Endothelial cell of umbilical vein (primary cell): ENCODE results near the gene CNIH1. TPM values are rescaled to one million over a fixed set of nuclear protein-coding genes. Genes with fewer than 3 reads are reported as not detected.

Experiments
- BruUV-seq: library from RNA; stranded (reverse); fragments of 400-500 nt; replicated peaks from 2 replicates; lab custom pipeline; 2021; lab: Mats Ljungman, UMichigan
- CTCF ChIA-PET: fragments of 300-600, 350-600 bp; sonication (Branson Sonifier 250); formaldehyde crosslinking; loops from one replicate; lab custom pipeline; 2021; ENCODE audit warnings: antibody characterized with exemption, inconsistent platforms; lab: Charles Lee
- POLR2A ChIA-PET: fragments of 300-600, 350-600 bp; sonication (Branson Sonifier 250); formaldehyde crosslinking; loops from one replicate; lab custom pipeline; 2021; ENCODE audit warnings: antibody characterized with exemption, inconsistent platforms; lab: Charles Lee
- DNase-seq: peaks from one replicate; pipeline ENCODE4 v3.0.0-alpha.2; 2011; ENCODE audit warnings: low read depth, low spot score
- FAIRE-seq: peaks from 2 replicates; lab custom pipeline; 2011; peaks lifted over from hg19 to GRCh38; lab: Jason Lieb, UNC
- H2AFZ ChIP-seq: 2 replicates; pipeline ENCODE4 v1.6.0; 2012; ENCODE audit warnings: low read depth, low read length, control low read depth, inconsistent platforms
- H3K27ac ChIP-seq: 2 replicates; pipeline ENCODE4 v1.5.1; 2011; ENCODE audit warnings: low read depth, mild to moderate bottlenecking, control low read depth, low read length, moderate library complexity; ENCODE audit not compliant: insufficient read depth
- H3K27me3 ChIP-seq, 2 experiments: 2 replicates each; pipeline versions ENCODE4 v1.6.0 to v1.6.1; 2011; ENCODE audit warnings: low read length in 2 of 2, mixed read lengths in 1 of 2; ENCODE audit not compliant: control insufficient read depth in 2 of 2, insufficient read depth in 2 of 2
- H3K36me3 ChIP-seq, 2 experiments: 2 replicates in 1 of 2; 3 replicates in 1 of 2; pipeline ENCODE4 v1.5.1; 2011; ENCODE audit warnings: low read length in 2 of 2, mild to moderate bottlenecking in 1 of 2, moderate library complexity in 1 of 2; ENCODE audit not compliant: control insufficient read depth in 2 of 2, insufficient read depth in 2 of 2; ENCODE audit errors: extremely low read depth in 1 of 2
- H3K4me1 ChIP-seq: 3 replicates; pipeline ENCODE4 v1.5.1; 2011; ENCODE audit warnings: mild to moderate bottlenecking, low read length; ENCODE audit not compliant: control insufficient read depth, insufficient read depth; ENCODE audit errors: extremely low read depth
- H3K4me2 ChIP-seq: 2 replicates; pipeline ENCODE4 v1.6.1; 2011; ENCODE audit warnings: low read length, control low read depth, mixed read lengths; ENCODE audit not compliant: insufficient read depth
- H3K4me3 ChIP-seq, 3 experiments: fragments of 200-600 bp in 1 of 3; sonication (generic), shearing (Covaris generic) in 1 of 3; replicated peaks in 1 of 3; 2 replicates each; pipeline ENCODE4 v1.5.1; 2011 to 2016; ENCODE audit warnings: control low read depth in 3 of 3, low read length in 3 of 3, mild to moderate bottlenecking in 2 of 3, inconsistent platforms in 1 of 3, low read depth in 1 of 3, moderate library complexity in 1 of 3; ENCODE audit not compliant: insufficient read depth in 1 of 3
- H3K79me2 ChIP-seq: 2 replicates; pipeline ENCODE4 v1.6.0; 2012; ENCODE audit warnings: low read length, inconsistent platforms; ENCODE audit not compliant: control insufficient read depth, insufficient read depth
- H3K9ac ChIP-seq: replicated peaks from 2 replicates; pipeline ENCODE3; 2011; ENCODE audit warnings: low read length, control low read depth; ENCODE audit not compliant: insufficient read depth; ENCODE audit errors: extremely low read depth
- H3K9me1 ChIP-seq: replicated peaks from 3 replicates; pipeline ENCODE4 v1.6.0; 2011; ENCODE audit warnings: mild to moderate bottlenecking, low read length; ENCODE audit not compliant: control insufficient read depth, insufficient read depth; ENCODE audit errors: extremely low read depth
- H3K9me3 ChIP-seq: replicated peaks from 2 replicates; pipeline ENCODE4 v1.5.1; 2012; ENCODE audit warnings: low read length, inconsistent platforms; ENCODE audit not compliant: control insufficient read depth, insufficient read depth
- H4K20me1 ChIP-seq: replicated peaks from 2 replicates; pipeline ENCODE3; 2011; ENCODE audit warnings: mild to moderate bottlenecking, low read length; ENCODE audit not compliant: control insufficient read depth, insufficient read depth; ENCODE audit errors: extremely low read depth
- EZH2 ChIP-seq: IDR thresholded peaks from 2 replicates; pipeline ENCODE4 v1.6.1; 2012; ENCODE audit warnings: borderline replicate concordance, low read depth, mild to moderate bottlenecking, moderate library complexity, low read length, inconsistent platforms; ENCODE audit not compliant: severe bottlenecking
- FOS ChIP-seq: IDR thresholded peaks from 2 replicates; pipeline ENCODE4 v1.6.1; 2011; ENCODE audit warnings: mild to moderate bottlenecking, low read length, moderate library complexity, borderline replicate concordance; ENCODE audit not compliant: insufficient read depth
- GATA2 ChIP-seq: IDR thresholded peaks from 2 replicates; pipeline ENCODE4 v1.7.0; 2011; ENCODE audit warnings: low read depth, mild to moderate bottlenecking, moderate library complexity, mixed read lengths, low read length; ENCODE audit not compliant: insufficient read length, insufficient read depth
- JUN ChIP-seq: IDR thresholded peaks from 2 replicates; pipeline ENCODE4 v1.6.1; 2011; ENCODE audit warnings: borderline replicate concordance, low read depth; ENCODE audit not compliant: insufficient read length, insufficient read depth
- MYC ChIP-seq: IDR thresholded peaks from one replicate; pipeline ENCODE4 v1.6.1; 2011; ENCODE audit warnings: mild to moderate bottlenecking, low read depth, low read length
- POLR2A ChIP-seq: IDR thresholded peaks from 2 replicates; pipeline ENCODE4 v1.6.1; 2012; ENCODE audit warnings: low read depth, mild to moderate bottlenecking, control low read depth, low read length
- POLR2AphosphoS5 ChIP-seq: IDR thresholded peaks from 2 replicates; pipeline ENCODE4 v1.6.1; 2012; ENCODE audit warnings: low read depth, mild to moderate bottlenecking, control low read depth, low read length, moderate library complexity; ENCODE audit not compliant: insufficient read depth
- dilution Hi-C: fragments of 300-500 bp; cut with MboI; formaldehyde crosslinking; loops from one replicate; pipeline ENCODE4 v1.15.0; 2019; ENCODE audit warnings: low sequenced_read_pairs; ENCODE audit not compliant: extremely low pct_ligation_motif_present
- intact Hi-C: fragments of 100-400 bp; cut with micrococcal nuclease; formaldehyde crosslinking; loops from one replicate; pipeline ENCODE4 v1.10.0; 2022
- polyA plus RNA-seq, 4 experiments: library from polyadenylated mRNA; depleted of rRNA in 3 of 4; stranded (reverse) in 3 of 4; unstranded in 1 of 4; fragments of >200 nt; gene quantifications; 2 replicates each; pipeline versions ENCODE4 v1.2.1 to v1.2.3, GENCODE V29; 2011 to 2012; ENCODE audit warnings: missing spikeins in 1 of 4
- total RNA-seq: library from RNA; stranded (reverse); gene quantifications from 2 replicates; pipeline ENCODE4 v1.2.3, GENCODE V29; 2021
- TF ChIP-seq, protein P1 (sequence below): IDR thresholded peaks from 2 replicates; pipeline ENCODE4 v1.6.1; 2011; ENCODE audit not compliant: insufficient read depth, insufficient read length
- TF ChIP-seq, protein P2 (sequence below), 2 donors: IDR thresholded peaks; 1 replicate in 1 of 2; 2 replicates in 1 of 2; pipeline ENCODE4 v1.5.1; 2011; ENCODE audit warnings: low read length in 2 of 2, mild to moderate bottlenecking in 2 of 2, moderate library complexity in 2 of 2, control low read depth in 1 of 2, inconsistent platforms in 1 of 2, low read depth in 1 of 2; ENCODE audit not compliant: insufficient read depth in 1 of 2; ENCODE audit errors: extremely low read depth in 1 of 2

CNIH1 gene
- total and polyA plus RNA-seq, 2 donors (not counting 3 experiments of a cell fraction or from before 2014, with no cell fraction given), result 125 to 328 TPM

DNA sequence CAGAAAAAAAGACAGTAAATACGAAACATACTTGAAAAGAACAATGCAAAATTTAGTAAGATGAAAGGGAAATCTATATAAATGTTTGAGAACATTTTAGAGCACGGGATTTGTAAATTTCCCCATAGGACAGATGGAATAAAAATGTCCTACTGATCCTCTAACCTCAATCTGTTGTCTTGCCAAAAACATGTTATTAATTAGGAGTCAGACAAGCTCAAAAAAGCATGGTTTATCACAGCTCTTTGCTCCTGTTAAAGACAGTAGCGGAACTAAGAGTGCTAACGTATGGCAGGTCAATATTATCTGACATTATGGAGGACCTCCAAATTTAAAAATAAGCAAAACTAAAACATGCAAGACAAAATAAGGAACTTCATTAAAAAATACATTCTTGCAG, 34.7 kb upstream of the CNIH1 start:
- H3K9ac ChIP-seq, result no peak overlapping the region
- no peaks in the 10 kb centered on the region for H4K20me1 ChIP-seq
- no peaks in the 10 kb centered on the region for H3K79me2 ChIP-seq
- no peaks in the 10 kb centered on the region for H3K9me3 ChIP-seq
- CTCF ChIA-PET, result no interaction called here
- no peaks in the 10 kb centered on the region for H3K27me3 ChIP-seq
- BruUV-seq, result no TSS peak
- intact Hi-C loops, result no loop called here
- dilution Hi-C loops, result no loop called here
- POLR2A ChIA-PET, result no interaction called here
- TF ChIP-seq EZH2 (no peak), POLR2AphosphoS5 (no peak), MYC (no peak), POLR2A (no peak), GATA2 (no peak), JUN (no peak), FOS (no peak)
- TF ChIP-seq, protein P1, sequence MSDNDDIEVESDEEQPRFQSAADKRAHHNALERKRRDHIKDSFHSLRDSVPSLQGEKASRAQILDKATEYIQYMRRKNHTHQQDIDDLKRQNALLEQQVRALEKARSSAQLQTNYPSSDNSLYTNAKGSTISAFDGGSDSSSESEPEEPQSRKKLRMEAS, result no peak
- TF ChIP-seq, protein P2, sequence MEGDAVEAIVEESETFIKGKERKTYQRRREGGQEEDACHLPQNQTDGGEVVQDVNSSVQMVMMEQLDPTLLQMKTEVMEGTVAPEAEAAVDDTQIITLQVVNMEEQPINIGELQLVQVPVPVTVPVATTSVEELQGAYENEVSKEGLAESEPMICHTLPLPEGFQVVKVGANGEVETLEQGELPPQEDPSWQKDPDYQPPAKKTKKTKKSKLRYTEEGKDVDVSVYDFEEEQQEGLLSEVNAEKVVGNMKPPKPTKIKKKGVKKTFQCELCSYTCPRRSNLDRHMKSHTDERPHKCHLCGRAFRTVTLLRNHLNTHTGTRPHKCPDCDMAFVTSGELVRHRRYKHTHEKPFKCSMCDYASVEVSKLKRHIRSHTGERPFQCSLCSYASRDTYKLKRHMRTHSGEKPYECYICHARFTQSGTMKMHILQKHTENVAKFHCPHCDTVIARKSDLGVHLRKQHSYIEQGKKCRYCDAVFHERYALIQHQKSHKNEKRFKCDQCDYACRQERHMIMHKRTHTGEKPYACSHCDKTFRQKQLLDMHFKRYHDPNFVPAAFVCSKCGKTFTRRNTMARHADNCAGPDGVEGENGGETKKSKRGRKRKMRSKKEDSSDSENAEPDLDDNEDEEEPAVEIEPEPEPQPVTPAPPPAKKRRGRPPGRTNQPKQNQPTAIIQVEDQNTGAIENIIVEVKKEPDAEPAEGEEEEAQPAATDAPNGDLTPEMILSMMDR (IDR thresholded peaks at IDR 0.05; ENCODE audit: extremely low read depth in 1 of 2, insufficient read depth in 1 of 2, low read depth in 1 of 2, low read length in 2 of 2), result no peak
- no peak overlapping the region for H2AFZ ChIP-seq
- FAIRE-seq (no peak), DNase-seq (no peak)
- no peak overlapping the region for H3K4me3 ChIP-seq
- H3K27ac ChIP-seq, result no peak overlapping the region
- H3K36me3 ChIP-seq, result peaks cover 0 to 2% of the 10 kb centered on the region in 2 experiments
- no peaks in the 10 kb centered on the region for H3K4me1 ChIP-seq
- H3K4me2 ChIP-seq, result no peak overlapping the region
- H3K9me1 ChIP-seq, result no peaks in the 10 kb centered on the region
